ENCODE data around the gene TNNI3K. TPM values are rescaled to one million over a fixed set of nuclear protein-coding genes. Genes with fewer than 3 reads are reported as not detected.

TNNI3K gene, protein sequence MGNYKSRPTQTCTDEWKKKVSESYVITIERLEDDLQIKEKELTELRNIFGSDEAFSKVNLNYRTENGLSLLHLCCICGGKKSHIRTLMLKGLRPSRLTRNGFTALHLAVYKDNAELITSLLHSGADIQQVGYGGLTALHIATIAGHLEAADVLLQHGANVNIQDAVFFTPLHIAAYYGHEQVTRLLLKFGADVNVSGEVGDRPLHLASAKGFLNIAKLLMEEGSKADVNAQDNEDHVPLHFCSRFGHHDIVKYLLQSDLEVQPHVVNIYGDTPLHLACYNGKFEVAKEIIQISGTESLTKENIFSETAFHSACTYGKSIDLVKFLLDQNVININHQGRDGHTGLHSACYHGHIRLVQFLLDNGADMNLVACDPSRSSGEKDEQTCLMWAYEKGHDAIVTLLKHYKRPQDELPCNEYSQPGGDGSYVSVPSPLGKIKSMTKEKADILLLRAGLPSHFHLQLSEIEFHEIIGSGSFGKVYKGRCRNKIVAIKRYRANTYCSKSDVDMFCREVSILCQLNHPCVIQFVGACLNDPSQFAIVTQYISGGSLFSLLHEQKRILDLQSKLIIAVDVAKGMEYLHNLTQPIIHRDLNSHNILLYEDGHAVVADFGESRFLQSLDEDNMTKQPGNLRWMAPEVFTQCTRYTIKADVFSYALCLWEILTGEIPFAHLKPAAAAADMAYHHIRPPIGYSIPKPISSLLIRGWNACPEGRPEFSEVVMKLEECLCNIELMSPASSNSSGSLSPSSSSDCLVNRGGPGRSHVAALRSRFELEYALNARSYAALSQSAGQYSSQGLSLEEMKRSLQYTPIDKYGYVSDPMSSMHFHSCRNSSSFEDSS
- total RNA-seq = under 1 TPM; 0.45 to 0.98 TPM

- ATAC-seq (no peak), DNase-seq (ENCODE audit: low spot score in 2 of 2) (no peak)
- Mint-ChIP-seq H3K27ac (no peak within 1 kb of the TSS), H3K9me3 (peaks cover 3 to 8% of the 10 kb centered on the region in 2 donors), H3K36me3 (peaks cover 0 to 9% of the 10 kb centered on the region in 2 donors)
These were observed at the start of gene TNNI3K for GRCh38 chr1:74235153-74235552. Gene TNNI3K, plus strand, starts transcription at chr1:74235387. Its CDS starts 65 bp downstream, at chr1:74235452.

DNA sequence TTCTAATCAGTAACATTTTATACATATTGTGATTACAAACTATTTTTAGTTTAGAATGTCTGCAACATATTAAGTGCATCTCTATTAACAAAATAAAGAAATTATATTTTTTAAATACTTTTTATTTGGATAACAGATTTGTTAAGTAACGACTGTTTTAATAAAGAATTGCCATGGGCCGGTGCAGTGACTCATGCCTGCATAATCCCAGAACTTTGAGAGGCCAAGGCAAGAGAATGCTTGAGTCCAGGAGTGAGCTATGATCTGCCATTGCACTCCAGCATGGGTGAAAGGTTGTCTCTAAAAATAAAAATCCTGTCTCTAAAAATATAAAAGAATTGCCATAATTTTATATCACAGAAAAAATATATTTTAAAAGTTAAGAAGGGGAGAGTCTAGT lies 41.3 kb upstream of the TNNI3K start:
- peaks cover 8 to 11% of the 10 kb centered on the region in 2 donors for H3K36me3 Mint-ChIP-seq
- no peak overlapping the region for H3K27ac Mint-ChIP-seq
- ATAC-seq = no peak
- no peak for DNase-seq (ENCODE audit: low spot score in 2 of 2)
- peaks cover 0 to 7% of the 10 kb centered on the region in 2 donors for H3K9me3 Mint-ChIP-seq

- DNase-seq (ENCODE audit: low spot score in 2 of 2) (no peak), ATAC-seq (no peak)
- Mint-ChIP-seq H3K9me3 (peaks cover 0 to under 1% of the 10 kb centered on the region in 2 donors), H3K27ac (no peak overlapping the region), H3K36me3 (peaks cover under 1 to 5% of the 10 kb centered on the region in 2 donors)
These were observed 39.8 kb upstream of the TNNI3K start for GRCh38 chr1:74195339-74195738.

DNA sequence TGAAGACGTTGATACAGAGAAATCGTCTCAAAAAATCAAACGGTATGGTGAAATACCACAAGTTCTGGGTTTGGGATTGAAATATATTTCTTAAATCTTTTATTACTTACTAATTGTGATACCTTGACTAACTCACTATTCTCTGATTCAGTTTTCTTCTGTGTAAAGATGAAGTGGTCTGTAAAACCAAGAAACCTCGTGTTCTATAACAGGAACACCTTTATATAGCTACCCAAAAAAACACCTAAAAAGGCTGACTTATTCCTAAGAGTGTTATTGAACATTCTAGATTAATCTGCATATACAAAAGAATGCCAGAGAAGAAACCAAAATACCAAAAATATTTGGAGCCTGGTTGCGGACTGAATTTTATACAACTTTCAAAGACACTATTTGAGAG lies 37.9 kb upstream of the TNNI3K start:
- Mint-ChIP-seq H3K27ac (peak overlapping the region; percentile 92 to 95), H3K36me3 (peaks cover 0 to 5% of the 10 kb centered on the region in 2 donors), H3K9me3 (no peaks in the 10 kb centered on the region)
- ATAC-seq = peak in 1 of 2 donors; percentile 34
- DNase-seq (ENCODE audit: low spot score in 2 of 2) = no peak

- Mint-ChIP-seq H3K9me3 (no peaks in the 10 kb centered on the region), H3K27ac (peak within 1 kb of the TSS; percentile 92 to 95), H3K36me3 (peaks cover 0 to 5% of the 10 kb centered on the region in 2 donors)
- DNase-seq (ENCODE audit: low spot score in 2 of 2) = peak; percentile 95
- ATAC-seq = peak; percentile 92 to 94
These were observed 37.3 kb upstream of the TNNI3K start, which contains the start of the genes FPGT and LRRIQ3 for GRCh38 chr1:74197657-74198552. Gene FPGT, plus strand, starts transcription at chr1:74198242. Its CDS starts 37 bp downstream, at chr1:74198279. Gene LRRIQ3, minus strand, starts transcription at chr1:74198176. Its CDS starts 14,492 bp downstream, at chr1:74183684.

DNA sequence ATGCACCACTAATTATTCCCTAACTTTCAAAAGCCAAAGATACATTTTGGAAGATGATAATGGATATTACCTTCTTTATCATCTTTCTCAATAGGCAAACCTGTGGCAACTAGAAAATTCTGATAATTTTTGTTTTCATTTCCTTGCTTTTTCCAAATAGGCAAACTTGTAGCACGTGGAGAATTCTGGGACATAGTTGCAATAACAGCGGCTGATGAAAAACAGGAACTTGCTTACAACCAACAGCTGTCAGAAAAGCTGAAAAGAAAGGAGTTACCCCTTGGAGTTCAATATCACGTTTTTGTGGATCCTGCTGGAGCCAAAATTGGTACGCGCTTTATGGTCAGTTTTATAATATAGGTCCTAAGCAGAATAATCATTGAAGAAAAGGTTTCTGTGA lies 35.7 kb upstream of the TNNI3K start:
- Mint-ChIP-seq H3K36me3 (peaks cover 0 to 8% of the 10 kb centered on the region in 2 donors), H3K27ac (peak overlapping the region in 1 of 2 donors; percentile 95), H3K9me3 (no peaks in the 10 kb centered on the region)
- no peak for DNase-seq (ENCODE audit: low spot score in 2 of 2)
- ATAC-seq = no peak

DNA sequence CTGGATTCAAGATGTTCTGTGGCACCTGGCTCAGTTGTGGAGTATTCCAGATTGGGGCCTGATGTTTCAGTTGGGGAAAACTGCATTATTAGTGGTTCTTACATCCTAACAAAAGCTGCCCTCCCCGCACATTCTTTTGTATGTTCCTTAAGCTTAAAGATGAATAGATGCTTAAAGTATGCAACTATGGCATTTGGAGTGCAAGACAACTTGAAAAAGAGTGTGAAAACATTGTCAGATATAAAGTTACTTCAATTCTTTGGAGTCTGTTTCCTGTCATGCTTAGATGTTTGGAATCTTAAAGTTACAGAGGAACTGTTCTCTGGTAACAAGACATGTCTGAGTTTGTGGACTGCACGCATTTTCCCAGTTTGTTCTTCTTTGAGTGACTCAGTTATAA lies 29.9 kb upstream of the TNNI3K start:
- H3K36me3 Mint-ChIP-seq = peaks cover 0 to 7% of the 10 kb centered on the region in 2 donors
- no peak overlapping the region for H3K27ac Mint-ChIP-seq

GRCh38 chr1:74215229-74215628 lies 20.0 kb upstream of the TNNI3K start:
- no peaks in the 10 kb centered on the region for H3K36me3 Mint-ChIP-seq
- no peak overlapping the region for H3K27ac Mint-ChIP-seq
- H3K9me3 Mint-ChIP-seq = no peaks in the 10 kb centered on the region
- ATAC-seq = no peak
- DNase-seq (ENCODE audit: low spot score in 2 of 2) = no peak

More for the DNA sequence above, 29.9 kb upstream of the TNNI3K start:
- ATAC-seq (no peak), DNase-seq (ENCODE audit: low spot score in 2 of 2) (no peak)
- H3K9me3 Mint-ChIP-seq = no peaks in the 10 kb centered on the region

DNA sequence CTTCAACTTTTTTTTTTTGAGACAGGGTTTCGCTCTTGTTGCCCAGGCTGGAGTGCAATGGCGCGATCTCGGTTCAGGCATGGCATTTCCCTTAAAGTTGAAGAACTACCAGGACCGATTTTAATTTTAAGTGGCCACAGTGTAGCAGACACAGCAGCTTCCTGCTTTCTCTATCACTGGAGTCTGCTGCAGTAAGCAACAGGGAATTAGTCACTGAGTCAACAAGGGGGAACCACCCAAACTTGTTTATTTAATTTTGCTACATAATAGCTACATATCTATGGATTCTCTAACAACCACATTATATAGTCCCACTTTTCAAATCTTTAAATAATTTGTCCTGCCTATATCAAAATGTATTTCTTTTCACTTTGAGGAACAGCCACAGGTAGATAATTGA lies 12.5 kb upstream of the TNNI3K start:
- H3K36me3 Mint-ChIP-seq = peaks cover 10 to 53% of the 10 kb centered on the region in 2 donors
- DNase-seq (ENCODE audit: low spot score in 2 of 2) (no peak), ATAC-seq (no peak)
- peaks cover 36 to 41% of the 10 kb centered on the region in 2 donors for H3K9me3 Mint-ChIP-seq
- H3K27ac Mint-ChIP-seq = no peak overlapping the region

GRCh38 chr1:74223453-74223852 lies 11.7 kb upstream of the TNNI3K start:
- peaks cover 40 to 45% of the 10 kb centered on the region in 2 donors for H3K9me3 Mint-ChIP-seq
- H3K27ac Mint-ChIP-seq = no peak overlapping the region
- DNase-seq (ENCODE audit: low spot score in 2 of 2) (no peak), ATAC-seq (no peak)
- H3K36me3 Mint-ChIP-seq = peaks cover 10 to 53% of the 10 kb centered on the region in 2 donors

- ATAC-seq = no peak
- peaks cover 0 to 9% of the 10 kb centered on the region in 2 donors for H3K36me3 Mint-ChIP-seq
- DNase-seq (ENCODE audit: low spot score in 2 of 2) = no peak
These were observed 1.3 kb downstream of the TNNI3K start for GRCh38 chr1:74236440-74236839.

DNA sequence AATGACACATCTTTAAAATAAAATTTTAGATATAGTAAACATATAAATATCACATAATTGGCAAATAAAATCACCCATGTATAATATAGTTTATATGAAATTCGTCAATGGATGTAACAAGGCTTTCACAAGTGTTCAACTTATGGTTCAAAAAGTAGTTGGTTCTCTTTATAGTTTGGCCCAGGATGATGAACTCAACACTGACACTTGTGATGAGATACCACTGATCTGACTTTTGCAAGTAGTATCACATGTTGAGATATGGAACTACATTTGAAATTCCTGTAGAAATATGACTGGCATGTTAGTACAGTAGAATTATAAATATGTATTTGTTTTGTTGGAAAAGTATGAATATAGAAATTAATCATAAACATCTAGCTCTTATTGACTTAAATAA lies 1.8 kb downstream of the TNNI3K start:
- DNase-seq (ENCODE audit: low spot score in 2 of 2) (no peak), ATAC-seq (no peak)
- H3K36me3 Mint-ChIP-seq = peaks cover 0 to 9% of the 10 kb centered on the region in 2 donors
- H3K9me3 Mint-ChIP-seq = peaks cover 3 to 8% of the 10 kb centered on the region in 2 donors
- H3K27ac Mint-ChIP-seq = no peak overlapping the region

More at GRCh38 chr1:74236440-74236839, 1.3 kb downstream of the TNNI3K start:
- H3K27ac Mint-ChIP-seq = no peak overlapping the region
- peaks cover 3 to 8% of the 10 kb centered on the region in 2 donors for H3K9me3 Mint-ChIP-seq

DNA sequence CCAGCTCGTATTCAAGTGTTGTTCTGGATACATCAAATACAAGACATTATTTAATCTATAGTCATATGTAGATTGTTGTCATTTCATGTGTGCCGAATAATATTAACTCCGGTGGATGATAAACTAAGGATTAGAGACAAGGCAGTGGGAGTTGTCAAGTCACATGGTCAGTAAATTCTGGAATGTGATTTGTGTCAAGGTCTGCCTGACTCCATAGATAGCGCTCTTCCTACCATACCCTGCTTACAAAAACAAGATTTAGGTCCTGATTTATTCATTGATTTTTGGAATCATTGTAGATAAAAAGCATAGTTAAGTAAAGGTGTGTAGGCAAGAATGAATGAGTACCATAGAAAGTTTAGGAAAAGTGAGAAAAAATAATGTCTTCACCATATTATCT lies 2.6 kb downstream of the TNNI3K start:
- Mint-ChIP-seq H3K27ac (no peak overlapping the region), H3K9me3 (peaks cover 2 to 5% of the 10 kb centered on the region in 2 donors), H3K36me3 (peaks cover 0 to 5% of the 10 kb centered on the region in 2 donors)
- DNase-seq (ENCODE audit: low spot score in 2 of 2) (no peak), ATAC-seq (no peak)

- H3K36me3 Mint-ChIP-seq = peaks cover 0 to 5% of the 10 kb centered on the region in 2 donors
- H3K9me3 Mint-ChIP-seq = peaks cover 0 to 3% of the 10 kb centered on the region in 2 donors
- H3K27ac Mint-ChIP-seq = no peak overlapping the region
- DNase-seq (ENCODE audit: low spot score in 2 of 2) (no peak), ATAC-seq (no peak)
These were observed 10.1 kb downstream of the TNNI3K start for GRCh38 chr1:74245168-74245772.

- ATAC-seq = no peak
- H3K9me3 Mint-ChIP-seq = peaks cover 0 to 3% of the 10 kb centered on the region in 2 donors
- H3K27ac Mint-ChIP-seq = no peak overlapping the region
- H3K36me3 Mint-ChIP-seq = peaks cover 0 to 5% of the 10 kb centered on the region in 2 donors
- DNase-seq (ENCODE audit: low spot score in 2 of 2) = no peak
These were observed 11.1 kb downstream of the TNNI3K start for GRCh38 chr1:74246315-74246714.
